HG02973 (cell line): ENCODE measurements around the gene BEST1.
A peak's percentile ranks its signal among the peaks of the same experiment; 100 is the strongest.
"Not testable (repeated sequence)": the region's sequence is repeated elsewhere in the genome, so short reads cannot be mapped to it uniquely, and the experiment has no call there.

Experiments
- ATAC-seq: cut with Tn5 transposase; IDR thresholded peaks from one replicate; pipeline ENCODE4 v1.9.1; 2021; ENCODE audit warnings: moderate library complexity; ENCODE audit not compliant: unreplicated experiment

BEST1 gene

GRCh38 chr11:61976420-61976800 lies 26.3 kb downstream of the BEST1 start:
- no peak for ATAC-seq

- ATAC-seq: no peak
Measured at GRCh38 chr11:61976813-61977475, 26.8 kb downstream of the BEST1 start.

- no peak for ATAC-seq
Measured at GRCh38 chr11:61978703-61979661, 28.8 kb downstream of the BEST1 start.

GRCh38 chr11:61980783-61981541 lies 30.8 kb downstream of the BEST1 start:
- ATAC-seq: no peak

GRCh38 chr11:61983419-61983818 lies 33.3 kb downstream of the BEST1 start:
- no peak for ATAC-seq

- ATAC-seq: no peak
Measured at GRCh38 chr11:61985869-61986268, 35.7 kb downstream of the BEST1 start.

- no peak for ATAC-seq
Measured at GRCh38 chr11:61994981-61995380, 44.8 kb downstream of the BEST1 start.

- ATAC-seq: no peak
Measured at GRCh38 chr11:61996933-61997332, 46.8 kb downstream of the BEST1 start.

- ATAC-seq: no peak
Measured at GRCh38 chr11:61999141-61999975, 49.2 kb downstream of the BEST1 start.

- no peak for ATAC-seq
Measured at GRCh38 chr11:62000539-62001446, 50.6 kb downstream of the BEST1 start.

- ATAC-seq: no peak
Measured at GRCh38 chr11:62001450-62002191, 51.5 kb downstream of the BEST1 start.

- ATAC-seq: not testable (repeated sequence)
Measured at GRCh38 chr11:62002283-62002682, 52.1 kb downstream of the BEST1 start.

- peak; percentile 45 for ATAC-seq
Measured at GRCh38 chr11:62004473-62004872, 54.3 kb downstream of the BEST1 start.

- ATAC-seq: no peak
Measured at GRCh38 chr11:62008193-62008592, 58.0 kb downstream of the BEST1 start.

GRCh38 chr11:62010935-62011528 lies 60.9 kb downstream of the BEST1 start:
- ATAC-seq: no peak

GRCh38 chr11:62011881-62012280 lies 61.7 kb downstream of the BEST1 start:
- ATAC-seq: no peak

GRCh38 chr11:62012451-62012831 lies 62.3 kb downstream of the BEST1 start:
- no peak for ATAC-seq

- ATAC-seq: no peak
Measured at GRCh38 chr11:62012832-62013461, 62.8 kb downstream of the BEST1 start.
